Measurements from ENCODE around the gene OR2G6.

The OR2G6 gene

DNA sequence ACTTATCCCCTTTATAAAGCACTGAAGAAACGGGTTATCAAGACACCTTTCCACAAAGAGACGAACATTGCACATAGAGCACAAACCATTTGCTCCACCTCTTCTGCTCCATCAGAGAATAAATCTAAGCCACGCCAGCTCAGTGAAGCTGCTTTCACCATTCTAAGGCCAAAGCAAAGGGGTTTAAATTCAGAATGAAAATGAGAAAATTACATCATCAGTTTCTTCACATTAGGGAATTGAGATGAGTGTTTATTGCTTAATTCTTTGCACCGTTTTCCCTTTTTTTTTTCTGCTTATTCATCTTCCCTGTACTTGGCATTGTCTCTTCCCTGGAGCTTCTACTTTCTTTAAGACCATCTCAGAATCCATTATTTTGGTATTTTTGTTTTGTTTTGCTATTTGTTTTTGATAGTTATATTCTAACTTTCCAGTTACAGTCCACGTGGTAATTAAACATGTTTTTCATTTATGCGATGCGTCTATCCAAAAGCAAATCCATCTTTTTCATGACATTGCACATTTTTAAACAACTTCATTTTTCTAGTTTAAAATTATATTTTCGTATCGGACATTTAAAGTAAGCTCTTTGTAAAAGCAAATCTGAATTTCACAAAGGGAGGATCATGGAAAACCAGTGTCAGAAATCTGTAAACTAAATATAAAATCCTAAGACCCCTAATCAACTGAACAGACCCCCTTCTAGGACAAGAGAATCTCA lies 68.5 kb downstream of the OR2G6 start:
- DNase-seq: no peak

Data from left hindlimb (tissue), 1 donor.